Astrocyte of the cerebellum (primary cell): ENCODE measurements around the gene TMPRSS6.

Experiments
- DNase-seq: peaks from one replicate; pipeline ENCODE4 v3.0.0-alpha.2; 2011; ENCODE audit warnings: low read depth
- H3K4me3 ChIP-seq: 2 replicates; pipeline ENCODE4 v1.5.1; 2011; ENCODE audit warnings: mild to moderate bottlenecking, low read depth, low read length, moderate library complexity
- CTCF ChIP-seq: IDR thresholded peaks from 2 replicates; pipeline ENCODE4 v1.5.1; 2012; ENCODE audit warnings: low read length, low read depth, moderate library complexity, mild to moderate bottlenecking; ENCODE audit errors: missing control alignments
- in situ Hi-C: cut with HindIII; loops from 2 replicates; pipeline ENCODE4 v1.10.0; 2017; ENCODE audit warnings: low sequenced_read_pairs

Gene TMPRSS6

GRCh38 chr22:37084385-37084784 is 25.1 kb downstream of the TMPRSS6 start:
- in situ Hi-C loops = no loop called here
- no peak overlapping the region for H3K4me3 ChIP-seq
- DNase-seq = no peak
- TF ChIP-seq CTCF = no peak

GRCh38 chr22:37083914-37084313 is 25.6 kb downstream of the TMPRSS6 start:
- no peak for DNase-seq
- H3K4me3 ChIP-seq = no peak overlapping the region
- no peak for TF ChIP-seq CTCF
- in situ Hi-C loops = no loop called here

GRCh38 chr22:37082251-37082873 is 27.2 kb downstream of the TMPRSS6 start:
- DNase-seq = no peak
- in situ Hi-C loops = no loop called here
- no peak overlapping the region for H3K4me3 ChIP-seq
- TF ChIP-seq CTCF = no peak

GRCh38 chr22:37080838-37081237 is 28.7 kb downstream of the TMPRSS6 start:
- DNase-seq = no peak
- in situ Hi-C loops = no loop called here
- H3K4me3 ChIP-seq = no peak overlapping the region

GRCh38 chr22:37080438-37080837 is 29.1 kb downstream of the TMPRSS6 start:
- no peak for TF ChIP-seq CTCF
- DNase-seq = no peak
- in situ Hi-C loops = no loop called here

More at GRCh38 chr22:37080838-37081237, 28.7 kb downstream of the TMPRSS6 start:
- TF ChIP-seq CTCF = no peak

GRCh38 chr22:37079668-37080171 is 29.8 kb downstream of the TMPRSS6 start:
- no peak overlapping the region for H3K4me3 ChIP-seq
- DNase-seq = no peak
- TF ChIP-seq CTCF = no peak
- in situ Hi-C loops = no loop called here

More at GRCh38 chr22:37080438-37080837, 29.1 kb downstream of the TMPRSS6 start:
- H3K4me3 ChIP-seq = no peak overlapping the region

- in situ Hi-C loops = no loop called here
- DNase-seq = no peak
- no peak overlapping the region for H3K4me3 ChIP-seq
- TF ChIP-seq CTCF = no peak
These were observed 30.4 kb downstream of the TMPRSS6 start for GRCh38 chr22:37079158-37079557.
